ENCODE data around the gene UBTF. TPM values are rescaled to one million over a fixed set of nuclear protein-coding genes. Genes with fewer than 3 reads are reported as not detected.
"Not testable (repeated sequence)": the region's sequence is repeated elsewhere in the genome, so short reads cannot be mapped to it uniquely, and the experiment has no call there.

The UBTF gene
- total RNA-seq, 1 donor: 49.6 TPM

DNA sequence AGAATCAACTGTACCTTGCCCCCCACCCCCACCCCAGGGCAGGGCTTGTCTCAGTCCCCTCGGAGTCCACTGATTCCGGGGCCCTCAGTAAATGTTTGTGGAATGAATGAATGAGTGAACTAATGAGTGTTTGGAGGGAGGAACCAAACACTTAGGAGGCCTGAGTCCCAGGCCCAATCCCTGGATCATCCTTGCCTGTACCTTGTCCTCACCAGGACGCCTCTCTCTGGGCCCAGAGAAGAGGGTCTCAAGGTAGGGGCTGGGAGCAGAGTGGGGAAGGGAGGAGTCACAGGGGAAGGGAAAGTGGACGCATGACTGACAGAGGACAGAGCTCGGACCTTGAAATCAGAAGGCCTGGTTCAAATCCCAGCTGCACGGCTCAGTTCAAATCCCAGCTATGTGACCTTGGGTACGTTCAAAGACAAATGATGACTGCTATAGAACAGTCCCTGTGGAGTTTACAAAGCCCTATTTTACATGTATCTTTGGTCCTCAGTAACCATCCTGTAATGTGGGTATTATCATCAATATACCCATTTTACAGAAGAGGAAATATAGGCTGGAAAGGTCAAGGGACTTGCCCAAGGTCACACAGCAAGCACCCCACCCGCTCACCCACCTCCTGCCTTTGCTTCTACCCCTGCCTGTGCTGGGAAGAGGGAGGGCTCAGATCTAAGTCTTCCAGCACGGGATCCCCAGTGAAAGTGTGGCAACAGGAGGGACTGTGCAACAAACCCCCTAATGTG, 30.2 kb upstream of the UBTF start:
- Histone ChIP-seq H3K27me3 (ENCODE audit: insufficient read depth, low read length) (peaks cover 7% of the 10 kb centered on the region), H4K20me1 (ENCODE audit: insufficient read depth, low read length) (no peaks in the 10 kb centered on the region), H3K9me3 (ENCODE audit: low read depth, low read length) (no peaks in the 10 kb centered on the region), H3K36me3 (ENCODE audit: insufficient read depth, low read length) (no peaks in the 10 kb centered on the region), H3K4me3 (ENCODE audit: insufficient read depth, low read length) (no peak overlapping the region), H3K27ac (ENCODE audit: low read depth, low read length) (no peak overlapping the region), H3K4me2 (ENCODE audit: insufficient read depth, low read length) (no peak overlapping the region), H2AFZ (ENCODE audit: low read length) (no peak overlapping the region), H3K4me1 (ENCODE audit: insufficient read depth, low read length) (no peaks in the 10 kb centered on the region), H3K79me2 (ENCODE audit: insufficient read depth, low read length) (no peaks in the 10 kb centered on the region)
- no peak for DNase-seq (ENCODE audit: insufficient read length, low spot score, missing footprints)
- TF ChIP-seq, protein P1, sequence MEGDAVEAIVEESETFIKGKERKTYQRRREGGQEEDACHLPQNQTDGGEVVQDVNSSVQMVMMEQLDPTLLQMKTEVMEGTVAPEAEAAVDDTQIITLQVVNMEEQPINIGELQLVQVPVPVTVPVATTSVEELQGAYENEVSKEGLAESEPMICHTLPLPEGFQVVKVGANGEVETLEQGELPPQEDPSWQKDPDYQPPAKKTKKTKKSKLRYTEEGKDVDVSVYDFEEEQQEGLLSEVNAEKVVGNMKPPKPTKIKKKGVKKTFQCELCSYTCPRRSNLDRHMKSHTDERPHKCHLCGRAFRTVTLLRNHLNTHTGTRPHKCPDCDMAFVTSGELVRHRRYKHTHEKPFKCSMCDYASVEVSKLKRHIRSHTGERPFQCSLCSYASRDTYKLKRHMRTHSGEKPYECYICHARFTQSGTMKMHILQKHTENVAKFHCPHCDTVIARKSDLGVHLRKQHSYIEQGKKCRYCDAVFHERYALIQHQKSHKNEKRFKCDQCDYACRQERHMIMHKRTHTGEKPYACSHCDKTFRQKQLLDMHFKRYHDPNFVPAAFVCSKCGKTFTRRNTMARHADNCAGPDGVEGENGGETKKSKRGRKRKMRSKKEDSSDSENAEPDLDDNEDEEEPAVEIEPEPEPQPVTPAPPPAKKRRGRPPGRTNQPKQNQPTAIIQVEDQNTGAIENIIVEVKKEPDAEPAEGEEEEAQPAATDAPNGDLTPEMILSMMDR (IDR thresholded peaks at IDR 0.05; ENCODE audit: extremely low read depth, low read depth, low read length): no peak

DNA sequence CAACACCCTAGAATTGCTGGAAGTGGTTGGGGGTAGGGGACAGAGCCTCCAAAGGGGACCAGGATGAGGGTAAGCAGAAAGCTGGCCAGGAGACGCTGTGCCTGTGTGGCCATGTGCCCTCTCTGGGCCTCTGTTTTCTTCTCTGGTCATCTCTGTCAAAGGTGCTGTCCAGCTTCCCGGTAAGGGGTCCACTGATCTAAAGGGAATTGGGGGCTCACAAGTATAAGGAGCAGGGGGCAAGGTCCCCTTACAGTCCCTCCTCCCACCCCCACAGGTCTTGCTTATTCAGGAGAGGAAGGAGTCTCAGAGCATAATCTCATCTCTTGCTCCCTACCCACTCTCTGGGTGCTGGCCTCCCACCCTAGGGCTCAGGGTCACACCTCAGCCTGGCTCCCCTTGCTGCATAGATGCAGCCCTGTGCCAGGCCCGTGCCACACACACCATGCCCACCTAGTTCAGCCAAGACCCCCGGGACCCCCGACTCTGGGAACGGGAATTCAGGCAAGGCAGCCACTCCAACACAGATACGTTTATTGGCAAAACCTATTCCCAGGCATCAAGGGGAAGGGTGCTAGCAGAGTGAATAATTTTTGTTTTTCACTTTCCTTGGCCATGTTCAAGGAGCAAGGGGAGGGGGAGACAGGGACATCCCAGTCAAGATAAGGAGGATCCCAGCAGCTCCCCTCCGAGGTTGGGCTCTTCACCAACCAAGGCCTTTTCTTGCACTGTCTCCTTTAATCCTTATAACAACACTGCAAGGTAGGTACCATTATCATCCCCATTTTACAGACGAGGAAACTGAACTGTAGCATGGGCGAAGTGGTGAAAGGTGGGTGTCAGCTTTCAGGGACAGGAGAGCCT, 28.6 kb upstream of the UBTF start:
- H3K36me3 ChIP-seq (ENCODE audit: insufficient read depth, low read length): no peaks in the 10 kb centered on the region
- H4K20me1 ChIP-seq (ENCODE audit: insufficient read depth, low read length): no peaks in the 10 kb centered on the region
- H3K4me1 ChIP-seq (ENCODE audit: insufficient read depth, low read length): no peaks in the 10 kb centered on the region
- no peaks in the 10 kb centered on the region for H3K79me2 ChIP-seq (ENCODE audit: insufficient read depth, low read length)
- H3K9me3 ChIP-seq (ENCODE audit: low read depth, low read length): no peaks in the 10 kb centered on the region
- H3K4me2 ChIP-seq (ENCODE audit: insufficient read depth, low read length): no peak overlapping the region
- H2AFZ ChIP-seq (ENCODE audit: low read length): no peak overlapping the region
- TF ChIP-seq, protein P1 (IDR thresholded peaks at IDR 0.05; ENCODE audit: extremely low read depth, low read depth, low read length): no peak
- no peak overlapping the region for H3K27ac ChIP-seq (ENCODE audit: low read depth, low read length)
- H3K4me3 ChIP-seq (ENCODE audit: insufficient read depth, low read length): no peak overlapping the region
- H3K27me3 ChIP-seq (ENCODE audit: insufficient read depth, low read length): peaks cover 7% of the 10 kb centered on the region
- DNase-seq (ENCODE audit: insufficient read length, low spot score, missing footprints): no peak

DNA sequence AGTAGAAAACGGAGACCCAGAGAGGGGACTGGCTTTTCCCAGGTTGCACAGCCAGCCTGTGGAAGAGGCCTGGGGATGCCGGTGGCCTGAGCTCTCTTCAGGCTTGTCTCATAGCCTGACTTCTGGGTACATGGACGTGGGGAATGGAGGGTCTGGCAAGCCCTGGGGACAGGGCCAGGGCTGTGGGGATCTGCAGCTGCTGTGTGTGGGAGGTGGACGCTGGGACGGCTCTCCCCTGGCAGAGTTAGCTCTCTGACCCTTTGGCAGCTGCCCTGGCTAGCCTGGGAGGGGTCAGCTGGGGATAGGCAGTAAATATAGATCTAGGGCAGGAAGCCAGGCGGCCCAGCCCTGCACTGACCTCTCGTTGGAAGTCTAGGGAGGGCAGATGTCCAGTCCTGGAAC, 28.0 kb upstream of the UBTF start:
- H3K36me3 ChIP-seq (ENCODE audit: insufficient read depth, low read length): no peaks in the 10 kb centered on the region
- H4K20me1 ChIP-seq (ENCODE audit: insufficient read depth, low read length): no peaks in the 10 kb centered on the region
- no peaks in the 10 kb centered on the region for H3K9me3 ChIP-seq (ENCODE audit: low read depth, low read length)
- no peaks in the 10 kb centered on the region for H3K79me2 ChIP-seq (ENCODE audit: insufficient read depth, low read length)
- H2AFZ ChIP-seq (ENCODE audit: low read length): no peak overlapping the region
- H3K4me3 ChIP-seq (ENCODE audit: insufficient read depth, low read length): no peak overlapping the region
- no peaks in the 10 kb centered on the region for H3K4me1 ChIP-seq (ENCODE audit: insufficient read depth, low read length)
- H3K27ac ChIP-seq (ENCODE audit: low read depth, low read length): no peak overlapping the region
- TF ChIP-seq, protein P1 (IDR thresholded peaks at IDR 0.05; ENCODE audit: extremely low read depth, low read depth, low read length): no peak
- H3K4me2 ChIP-seq (ENCODE audit: insufficient read depth, low read length): no peak overlapping the region
- no peak for DNase-seq (ENCODE audit: insufficient read length, low spot score, missing footprints)
- H3K27me3 ChIP-seq (ENCODE audit: insufficient read depth, low read length): peaks cover 7% of the 10 kb centered on the region

DNA sequence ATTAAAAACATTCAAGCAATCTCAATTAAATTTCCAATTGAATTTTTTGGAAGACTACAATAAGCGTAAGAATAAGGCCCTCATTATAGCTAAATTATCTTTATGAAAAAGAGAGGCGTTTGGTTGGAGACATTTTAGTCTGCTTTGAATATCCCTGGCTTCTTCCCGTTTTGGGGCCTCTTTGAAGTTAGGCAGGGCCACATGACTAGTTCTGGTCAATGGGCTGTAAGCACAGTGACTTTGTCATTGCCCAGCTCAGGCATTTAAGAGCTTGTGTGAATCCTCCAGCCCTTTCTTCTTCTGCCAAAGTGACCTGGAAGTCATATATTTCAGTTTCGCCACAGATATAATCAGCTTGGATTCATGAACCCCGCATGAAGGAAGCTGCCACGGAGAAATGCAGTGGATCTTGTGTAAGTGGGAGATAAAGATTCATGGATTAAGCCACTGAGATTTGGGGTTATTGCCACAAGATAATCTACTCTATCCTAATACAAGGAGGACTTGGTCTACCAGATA, 21.7 kb upstream of the UBTF start:
- H3K27me3 ChIP-seq (ENCODE audit: insufficient read depth, low read length): no peaks in the 10 kb centered on the region
- H3K4me3 ChIP-seq (ENCODE audit: insufficient read depth, low read length): no peak overlapping the region
- no peaks in the 10 kb centered on the region for H3K4me1 ChIP-seq (ENCODE audit: insufficient read depth, low read length)
- no peak overlapping the region for H3K4me2 ChIP-seq (ENCODE audit: insufficient read depth, low read length)
- H2AFZ ChIP-seq (ENCODE audit: low read length): no peak overlapping the region
- H3K9me3 ChIP-seq (ENCODE audit: low read depth, low read length): no peaks in the 10 kb centered on the region
- no peak overlapping the region for H3K27ac ChIP-seq (ENCODE audit: low read depth, low read length)
- H3K36me3 ChIP-seq (ENCODE audit: insufficient read depth, low read length): no peaks in the 10 kb centered on the region
- H4K20me1 ChIP-seq (ENCODE audit: insufficient read depth, low read length): no peaks in the 10 kb centered on the region
- H3K79me2 ChIP-seq (ENCODE audit: insufficient read depth, low read length): no peaks in the 10 kb centered on the region
- no peak for DNase-seq (ENCODE audit: insufficient read length, low spot score, missing footprints)
- TF ChIP-seq, protein P1 (IDR thresholded peaks at IDR 0.05; ENCODE audit: extremely low read depth, low read depth, low read length): no peak

DNA sequence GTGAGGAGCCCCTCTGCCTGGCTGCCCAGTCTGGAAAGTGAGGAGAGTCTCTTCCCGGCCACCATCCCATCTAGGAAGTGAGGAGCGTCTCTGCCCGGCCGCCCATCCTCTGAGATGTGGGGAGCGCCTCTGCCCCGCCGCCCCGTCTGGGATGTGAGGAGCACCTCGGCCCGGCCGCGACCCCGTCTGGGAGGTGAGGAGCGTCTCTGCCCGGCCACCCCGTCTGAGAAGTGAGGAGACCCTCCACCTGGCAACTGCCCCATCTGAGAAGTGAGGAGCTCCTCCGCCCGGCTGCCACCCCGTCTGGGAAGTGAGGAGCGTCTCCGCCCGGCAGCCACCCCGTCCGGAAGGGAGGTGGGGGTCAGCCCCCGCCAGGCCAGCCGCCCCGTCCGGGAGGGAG, 18.4 kb upstream of the UBTF start:
- not testable (repeated sequence) for H3K4me3 ChIP-seq (ENCODE audit: insufficient read depth, low read length); H2AFZ ChIP-seq (ENCODE audit: low read length); H3K27me3 ChIP-seq (ENCODE audit: insufficient read depth, low read length)

More for the DNA sequence above, 18.4 kb upstream of the UBTF start:
- H3K4me2 ChIP-seq (ENCODE audit: insufficient read depth, low read length); H3K27ac ChIP-seq (ENCODE audit: low read depth, low read length); H4K20me1 ChIP-seq (ENCODE audit: insufficient read depth, low read length); H3K9me3 ChIP-seq (ENCODE audit: low read depth, low read length); H3K4me1 ChIP-seq (ENCODE audit: insufficient read depth, low read length); DNase-seq (ENCODE audit: insufficient read length, low spot score, missing footprints); H3K79me2 ChIP-seq (ENCODE audit: insufficient read depth, low read length); H3K36me3 ChIP-seq (ENCODE audit: insufficient read depth, low read length): not testable (repeated sequence)
